DMS53 treated with DMSO at 0.1 percent for 48 hours (cell line): ENCODE data around the gene KIF18B.

Experiments
- DNase-seq: peaks from one replicate; lab custom pipeline; 2025; ENCODE audit not compliant: unreplicated experiment; lab: John Stamatoyannopoulos, UW

KIF18B gene

DNA sequence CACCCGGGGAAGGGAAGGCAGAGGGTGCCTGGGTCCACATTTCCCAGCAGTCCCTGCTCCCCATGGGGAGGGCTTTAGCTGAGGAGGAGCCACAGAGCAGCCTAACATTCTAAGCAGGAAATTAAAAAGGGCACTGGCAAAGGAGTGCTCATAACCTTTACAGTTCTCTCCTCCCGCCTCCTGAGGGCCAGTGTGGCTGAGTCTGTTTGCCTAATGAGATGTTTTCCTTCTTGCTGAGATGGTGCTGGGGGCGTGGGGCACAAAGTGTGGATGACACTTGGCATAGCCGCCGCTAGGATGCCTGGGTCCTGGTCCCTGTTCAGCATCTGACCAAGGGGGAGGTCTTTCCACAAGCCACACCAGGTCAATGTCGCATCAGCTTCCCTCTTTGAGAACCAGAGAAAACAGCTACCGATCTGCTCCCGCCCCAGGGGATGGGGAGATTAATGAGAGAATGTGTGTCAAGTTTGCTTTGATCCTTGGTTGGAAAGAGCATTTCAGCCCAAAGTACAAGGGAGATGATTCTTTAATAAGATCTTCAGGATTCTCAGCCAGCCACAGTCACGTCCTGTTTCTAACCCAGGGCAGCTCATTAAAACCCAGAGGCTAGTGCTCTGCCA lies 5.8 kb downstream of the KIF18B start:
- DNase-seq = no peak

- DNase-seq = no peak
Measured at GRCh38 chr17:44940768-44941167, 6.8 kb downstream of the KIF18B start.

DNA sequence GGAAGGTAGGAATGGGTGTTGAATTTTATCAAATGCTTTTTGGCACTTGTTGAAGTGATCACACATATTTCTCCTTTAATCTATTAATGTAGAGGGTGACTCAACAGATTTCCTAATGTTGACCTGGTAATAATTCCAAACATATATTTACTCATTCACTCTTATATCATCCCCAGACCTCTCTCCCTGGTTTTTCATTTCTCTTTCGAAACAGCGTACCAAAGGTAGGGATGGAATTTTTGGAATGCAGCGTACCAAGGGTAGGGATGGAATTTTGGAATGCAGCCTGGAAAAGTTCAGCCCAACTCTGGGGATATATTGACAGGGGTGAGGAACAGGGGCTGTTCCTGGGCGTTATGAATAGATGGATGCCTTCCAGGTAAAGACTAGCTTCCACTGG lies 7.3 kb downstream of the KIF18B start:
- DNase-seq = no peak

- no peak for DNase-seq
Measured at GRCh38 chr17:44935116-44935515, 12.5 kb downstream of the KIF18B start.

GRCh38 chr17:44934745-44935105 lies 12.8 kb downstream of the KIF18B start:
- DNase-seq = no peak

DNA sequence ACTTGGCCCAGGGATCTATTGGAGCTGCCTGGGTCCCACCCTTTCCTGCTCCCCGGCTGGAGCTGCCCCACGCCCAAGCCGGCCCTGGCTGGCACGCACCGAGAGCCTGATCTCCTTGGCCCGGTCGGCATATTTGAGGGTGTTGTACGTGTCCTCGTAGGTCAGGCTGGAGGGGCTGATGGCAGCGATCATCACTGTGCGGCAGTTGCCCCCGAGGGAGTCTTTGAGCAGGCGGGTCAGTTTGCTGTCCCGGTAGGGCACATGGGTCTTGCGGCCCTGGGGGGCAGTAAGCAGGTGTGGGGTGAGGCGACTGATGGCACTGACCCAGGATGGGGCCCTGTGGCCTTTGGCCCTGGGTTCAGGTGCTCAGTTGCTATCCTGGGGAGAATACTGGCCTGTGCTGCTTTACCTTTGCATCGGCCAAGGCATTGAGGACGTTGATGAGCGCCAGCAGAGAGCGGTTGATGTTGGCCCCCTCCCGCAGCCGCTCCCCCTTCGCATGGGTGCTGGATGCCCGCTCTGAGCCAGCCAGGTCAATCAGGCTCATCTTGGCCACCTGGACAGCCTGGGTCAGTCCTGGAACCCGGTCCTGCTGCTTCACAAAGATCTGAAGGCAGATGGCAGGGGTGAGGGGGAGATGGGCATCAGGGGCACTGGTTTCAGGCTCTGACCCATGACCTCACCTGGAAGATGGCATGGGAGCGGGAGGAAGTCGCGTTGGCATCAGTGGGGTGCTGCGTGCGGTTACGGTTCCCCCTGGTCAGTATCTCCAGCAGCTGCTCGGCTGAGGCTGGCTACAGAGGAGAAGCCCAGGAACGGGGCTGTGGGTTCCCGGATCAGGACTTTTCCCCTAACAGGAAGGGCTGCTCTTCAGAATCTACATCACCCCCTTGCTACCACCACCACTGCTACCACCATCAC lies 13.5 kb downstream of the KIF18B start:
- no peak for DNase-seq

DNA sequence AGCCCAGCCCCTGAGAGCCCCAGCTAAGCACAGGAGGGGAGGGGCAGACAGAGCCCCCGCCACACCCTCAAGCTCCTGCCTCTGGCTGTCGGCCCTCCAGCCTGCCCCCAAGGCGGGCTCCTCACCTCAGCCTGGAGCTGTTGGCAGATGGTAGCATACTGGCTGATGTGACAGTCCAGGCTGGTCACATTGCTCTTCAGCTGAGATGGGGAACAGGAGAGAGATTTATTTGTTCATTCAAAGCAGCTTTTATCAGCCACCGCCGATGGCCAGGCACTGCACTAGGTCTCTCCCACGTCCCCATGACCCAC lies 14.8 kb downstream of the KIF18B start:
- no peak for DNase-seq

DNA sequence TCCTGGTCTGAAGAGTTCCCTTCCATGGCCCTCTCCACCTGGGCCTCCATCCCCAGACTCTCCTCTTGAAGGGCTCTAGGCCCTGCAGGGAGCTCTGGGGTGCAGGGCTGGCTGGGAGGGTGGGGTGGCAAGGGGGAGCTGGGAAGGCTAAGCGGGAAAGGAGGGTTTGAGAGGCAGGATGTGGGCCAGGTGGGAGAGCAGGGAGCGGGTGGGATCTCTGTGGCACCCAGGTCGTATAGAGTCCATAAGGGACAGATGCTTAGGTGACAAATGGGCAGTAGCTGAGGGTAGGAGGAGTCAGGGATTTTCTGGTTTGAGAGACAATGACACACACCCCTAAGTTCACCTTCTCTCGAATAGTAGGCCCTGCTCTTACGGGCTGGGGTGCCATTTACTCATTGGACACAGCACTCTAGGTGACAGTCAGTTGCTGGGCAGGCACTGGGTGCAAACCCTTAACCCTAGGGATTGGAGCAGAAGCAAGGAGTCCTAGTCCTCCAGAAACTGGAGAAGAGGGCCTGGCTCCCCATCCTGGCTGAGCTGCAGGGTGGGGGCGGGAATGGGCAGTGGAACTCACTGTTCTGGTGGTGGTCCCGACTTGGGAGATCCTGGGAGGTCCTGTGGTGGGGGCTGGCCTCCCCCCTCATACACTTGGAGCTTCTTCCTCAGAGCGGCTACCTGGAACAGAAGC lies 15.3 kb downstream of the KIF18B start:
- DNase-seq = no peak

GRCh38 chr17:44931376-44931775 lies 16.2 kb downstream of the KIF18B start:
- no peak for DNase-seq

DNA sequence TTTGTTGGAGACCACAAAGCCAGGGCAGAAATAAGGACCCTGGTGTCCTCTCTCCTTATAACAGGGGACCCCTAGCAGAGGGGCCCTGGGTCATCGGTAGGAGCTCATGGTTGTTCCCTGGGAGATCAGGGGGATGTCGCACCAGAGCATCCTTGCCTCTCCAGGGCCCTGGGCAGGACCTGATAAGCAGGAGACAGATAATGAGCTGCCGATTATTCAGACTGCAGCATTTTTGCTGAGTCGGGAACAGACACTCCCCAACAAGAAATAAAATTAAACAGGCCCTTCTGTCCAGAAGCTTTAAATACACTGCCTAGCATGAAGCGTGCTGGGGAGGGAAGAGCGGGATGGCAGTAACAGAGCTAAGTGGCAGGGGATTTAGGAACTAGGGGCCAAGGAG lies 16.9 kb downstream of the KIF18B start:
- DNase-seq = no peak

DNA sequence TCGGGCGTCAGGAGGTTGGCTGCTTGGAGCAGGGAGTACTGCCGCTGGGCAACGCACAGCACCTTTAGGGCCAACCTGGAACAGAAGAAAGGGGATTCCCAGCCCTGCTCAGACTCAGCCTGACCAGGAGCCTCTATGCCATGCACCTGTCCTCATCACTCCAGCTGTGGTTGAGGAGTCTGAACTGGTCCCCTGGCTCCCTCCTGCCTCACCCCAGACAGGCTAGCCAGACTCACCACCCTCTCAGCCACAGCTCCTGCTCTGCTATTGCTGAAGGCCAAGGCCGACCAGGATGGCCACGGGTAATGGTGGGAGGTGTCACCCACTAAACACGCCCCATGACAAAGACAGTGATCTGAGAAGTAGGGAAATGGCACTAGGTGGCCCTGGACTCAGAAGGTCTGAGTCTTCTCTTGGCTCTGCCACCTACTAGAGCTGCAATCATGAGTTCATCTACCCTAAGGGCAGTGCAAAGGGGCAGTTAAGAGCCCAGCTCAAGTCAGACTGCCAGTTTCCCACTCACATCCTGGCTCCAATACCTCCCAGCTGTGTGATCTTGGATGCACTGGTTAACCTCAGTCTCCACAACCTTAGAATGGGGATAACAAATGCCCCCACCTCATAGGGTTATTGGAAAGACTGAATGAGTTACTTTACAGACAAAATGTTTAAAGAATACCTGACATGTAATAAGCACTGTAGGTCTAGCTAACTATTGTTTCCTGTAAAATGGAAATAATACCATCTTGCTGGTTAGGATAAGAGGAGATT lies 18.4 kb downstream of the KIF18B start:
- no peak for DNase-seq

DNA sequence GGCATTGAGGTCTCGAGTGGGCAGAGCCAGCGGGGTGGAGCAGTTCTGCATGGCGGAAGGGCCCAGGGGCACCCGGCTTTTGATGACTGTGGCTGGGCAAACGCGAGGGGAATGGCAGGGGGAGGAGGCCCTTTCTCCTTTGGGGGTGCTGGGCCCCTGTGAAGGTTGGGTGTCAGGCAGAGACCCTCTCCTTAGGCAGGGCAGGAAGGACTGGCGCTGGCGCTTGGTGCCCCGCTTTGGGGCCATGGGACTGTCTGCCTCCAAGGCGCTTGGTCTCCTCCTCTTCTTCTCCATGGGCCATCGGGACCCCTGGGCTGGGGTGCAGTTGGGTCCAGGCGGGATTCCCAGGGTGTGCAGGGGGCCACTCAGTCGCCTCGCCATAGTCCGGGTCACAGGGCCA lies 19.4 kb downstream of the KIF18B start:
- DNase-seq = no peak

GRCh38 chr17:44927696-44928095 lies 19.9 kb downstream of the KIF18B start:
- DNase-seq = no peak

GRCh38 chr17:44926821-44927525 lies 20.6 kb downstream of the KIF18B start:
- no peak for DNase-seq

GRCh38 chr17:44925731-44926697 lies 21.6 kb downstream of the KIF18B start:
- DNase-seq = no peak

- peak; percentile 47 for DNase-seq
Measured at GRCh38 chr17:44924107-44924544, 23.4 kb downstream of the KIF18B start.

GRCh38 chr17:44922746-44923470 lies 24.7 kb downstream of the KIF18B start:
- DNase-seq = no peak

DNA sequence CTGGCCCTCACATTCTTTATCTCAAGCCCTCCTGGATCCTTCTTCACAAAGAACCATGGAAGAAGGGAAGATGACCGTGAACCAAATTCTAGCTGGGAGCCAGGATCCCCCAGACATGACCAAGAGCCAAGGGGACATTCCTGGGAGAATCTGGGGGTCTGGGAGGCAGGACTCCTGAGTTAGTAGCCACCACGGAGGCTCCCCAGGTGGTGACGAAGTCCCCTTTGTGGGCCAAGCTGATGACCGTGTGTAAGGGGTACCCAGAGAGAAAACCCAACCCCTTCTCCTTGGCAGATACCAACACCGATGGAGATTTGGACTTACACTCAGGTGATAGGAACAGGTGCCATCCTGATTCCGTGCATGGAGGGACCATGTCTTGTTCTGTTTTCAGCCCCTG lies 25.4 kb downstream of the KIF18B start:
- DNase-seq = no peak
